IPS-20b (cell line): ENCODE data around the gene ATP8A1.

ENCODE experiments used
- H3K27ac ChIP-seq: one replicate; pipeline ENCODE4 v1.5.1; 2013; ENCODE audit warnings: low read length
- H3K27me3 ChIP-seq: 2 replicates; pipeline ENCODE4 v1.6.1; 2013; ENCODE audit warnings: mild to moderate bottlenecking, low read length, inconsistent platforms; ENCODE audit not compliant: insufficient read depth
- H3K36me3 ChIP-seq: 2 replicates; pipeline ENCODE4 v1.6.1; 2013; ENCODE audit warnings: low read depth, mild to moderate bottlenecking, inconsistent platforms, low read length, moderate library complexity; ENCODE audit not compliant: insufficient read depth
- H3K4me1 ChIP-seq: 2 replicates; pipeline ENCODE4 v1.6.1; 2013; ENCODE audit warnings: mild to moderate bottlenecking, control low read depth, inconsistent platforms, low read length, moderate library complexity; ENCODE audit not compliant: insufficient read depth
- H3K4me3 ChIP-seq: 2 replicates; pipeline ENCODE4 v1.5.1; 2013; ENCODE audit warnings: mild to moderate bottlenecking, low read length, inconsistent platforms
- H3K9ac ChIP-seq: 2 replicates; pipeline ENCODE4 v1.6.1; 2013; ENCODE audit warnings: low read depth, mild to moderate bottlenecking, inconsistent platforms, low read length, moderate library complexity
- H3K9me3 ChIP-seq: 2 replicates; pipeline ENCODE4 v1.6.1; 2013; ENCODE audit warnings: mild to moderate bottlenecking, low read depth, low read length, inconsistent platforms; ENCODE audit not compliant: insufficient read depth

The ATP8A1 gene

GRCh38 chr4:42416017-42416416 is 240.9 kb downstream of the ATP8A1 start:
- Histone ChIP-seq H3K36me3 (no peaks in the 10 kb centered on the region), H3K9me3 (no peaks in the 10 kb centered on the region), H3K27me3 (no peaks in the 10 kb centered on the region; the same call in 1 of the 2 replicates), H3K4me1 (peaks cover 5% of the 10 kb centered on the region; the same call in 1 of the 2 replicates), H3K4me3 (no peak overlapping the region), H3K9ac (no peak overlapping the region), H3K27ac (no peak overlapping the region)

- H3K27ac ChIP-seq, result no peak overlapping the region
These were observed 241.6 kb downstream of the ATP8A1 start for GRCh38 chr4:42415281-42415680.

GRCh38 chr4:42412251-42412650 is 244.7 kb downstream of the ATP8A1 start:
- no peaks in the 10 kb centered on the region for H3K36me3 ChIP-seq
- no peaks in the 10 kb centered on the region; the same call in 1 of the 2 replicates for H3K27me3 ChIP-seq
- H3K9ac ChIP-seq, result no peak overlapping the region
- H3K9me3 ChIP-seq, result no peaks in the 10 kb centered on the region
- no peak overlapping the region for H3K27ac ChIP-seq
- H3K4me1 ChIP-seq, result peaks cover 9% of the 10 kb centered on the region
- no peak overlapping the region for H3K4me3 ChIP-seq

More at GRCh38 chr4:42415281-42415680, 241.6 kb downstream of the ATP8A1 start:
- Histone ChIP-seq H3K9me3 (no peaks in the 10 kb centered on the region), H3K36me3 (no peaks in the 10 kb centered on the region), H3K9ac (no peak overlapping the region), H3K4me1 (peaks cover 7% of the 10 kb centered on the region), H3K27me3 (no peaks in the 10 kb centered on the region; the same call in 1 of the 2 replicates), H3K4me3 (no peak overlapping the region)

- peaks cover 9% of the 10 kb centered on the region for H3K4me1 ChIP-seq
- no peaks in the 10 kb centered on the region for H3K9me3 ChIP-seq
- H3K27ac ChIP-seq, result no peak overlapping the region
- no peak overlapping the region for H3K4me3 ChIP-seq
- no peak overlapping the region for H3K9ac ChIP-seq
- H3K36me3 ChIP-seq, result no peaks in the 10 kb centered on the region
- no peaks in the 10 kb centered on the region; the same call in 1 of the 2 replicates for H3K27me3 ChIP-seq
These were observed 245.1 kb downstream of the ATP8A1 start for GRCh38 chr4:42411803-42412202.

GRCh38 chr4:42410446-42410845 is 246.5 kb downstream of the ATP8A1 start:
- Histone ChIP-seq H3K9ac (no peak overlapping the region), H3K4me1 (peaks cover 9% of the 10 kb centered on the region), H3K4me3 (no peak overlapping the region), H3K9me3 (no peaks in the 10 kb centered on the region), H3K27me3 (no peaks in the 10 kb centered on the region; the same call in 1 of the 2 replicates), H3K36me3 (no peaks in the 10 kb centered on the region), H3K27ac (no peak overlapping the region)

GRCh38 chr4:42404001-42404400 is 252.9 kb downstream of the ATP8A1 start:
- Histone ChIP-seq H3K4me1 (peaks cover 9% of the 10 kb centered on the region; the same call in 1 of the 2 replicates), H3K27ac (no peak overlapping the region), H3K9me3 (no peaks in the 10 kb centered on the region), H3K4me3 (no peak overlapping the region), H3K9ac (no peak overlapping the region), H3K27me3 (peaks cover 32% of the 10 kb centered on the region), H3K36me3 (no peaks in the 10 kb centered on the region)

GRCh38 chr4:42401171-42401570 is 255.7 kb downstream of the ATP8A1 start:
- Histone ChIP-seq H3K9ac (no peak overlapping the region), H3K36me3 (no peaks in the 10 kb centered on the region), H3K4me3 (no peak overlapping the region), H3K4me1 (peaks cover 13% of the 10 kb centered on the region; the same call in 1 of the 2 replicates), H3K9me3 (no peaks in the 10 kb centered on the region), H3K27me3 (peaks cover 60% of the 10 kb centered on the region), H3K27ac (no peak overlapping the region)

GRCh38 chr4:42399393-42399792 is 257.5 kb downstream of the ATP8A1 start:
- Histone ChIP-seq H3K27ac (no peak overlapping the region), H3K9me3 (no peaks in the 10 kb centered on the region), H3K4me3 (peak overlapping the region; percentile 73), H3K4me1 (peaks cover 13% of the 10 kb centered on the region; the same call in 1 of the 2 replicates), H3K36me3 (no peaks in the 10 kb centered on the region), H3K9ac (0 out of 2 replicates have a peak overlapping the region, but pooled peaks have one; percentile 19), H3K27me3 (peaks cover 78% of the 10 kb centered on the region)

GRCh38 chr4:42398871-42399331 is 258.0 kb downstream of the ATP8A1 start:
- H3K9me3 ChIP-seq, result no peaks in the 10 kb centered on the region
- peak overlapping the region; percentile 73 for H3K4me3 ChIP-seq
- no peaks in the 10 kb centered on the region for H3K36me3 ChIP-seq
- H3K27me3 ChIP-seq, result peaks cover 79% of the 10 kb centered on the region
- peaks cover 13% of the 10 kb centered on the region; the same call in 1 of the 2 replicates for H3K4me1 ChIP-seq
- no peak overlapping the region for H3K27ac ChIP-seq
- peak overlapping the region; percentile 19; the same call in 1 of the 2 replicates for H3K9ac ChIP-seq

- Histone ChIP-seq H3K4me1 (peaks cover 13% of the 10 kb centered on the region; the same call in 1 of the 2 replicates), H3K4me3 (peak overlapping the region; percentile 73), H3K27me3 (peaks cover 79% of the 10 kb centered on the region), H3K27ac (no peak overlapping the region), H3K36me3 (no peaks in the 10 kb centered on the region), H3K9me3 (no peaks in the 10 kb centered on the region), H3K9ac (no peak overlapping the region; the same call in 1 of the 2 replicates)
These were observed 258.6 kb downstream of the ATP8A1 start for GRCh38 chr4:42398171-42398870.

GRCh38 chr4:42397635-42398170 is 259.2 kb downstream of the ATP8A1 start:
- Histone ChIP-seq H3K9me3 (no peaks in the 10 kb centered on the region), H3K4me1 (peaks cover 13% of the 10 kb centered on the region; the same call in 1 of the 2 replicates), H3K4me3 (peak overlapping the region; percentile 73), H3K27ac (no peak overlapping the region), H3K27me3 (peaks cover 79% of the 10 kb centered on the region), H3K9ac (no peak overlapping the region; the same call in 1 of the 2 replicates), H3K36me3 (no peaks in the 10 kb centered on the region)
